ENCODE results near the gene TBX5.

Gene TBX5

GRCh38 chr12:114404926-114405518 lies 922 bp downstream of the TBX5 start:
- DNase-seq, result no peak

DNA sequence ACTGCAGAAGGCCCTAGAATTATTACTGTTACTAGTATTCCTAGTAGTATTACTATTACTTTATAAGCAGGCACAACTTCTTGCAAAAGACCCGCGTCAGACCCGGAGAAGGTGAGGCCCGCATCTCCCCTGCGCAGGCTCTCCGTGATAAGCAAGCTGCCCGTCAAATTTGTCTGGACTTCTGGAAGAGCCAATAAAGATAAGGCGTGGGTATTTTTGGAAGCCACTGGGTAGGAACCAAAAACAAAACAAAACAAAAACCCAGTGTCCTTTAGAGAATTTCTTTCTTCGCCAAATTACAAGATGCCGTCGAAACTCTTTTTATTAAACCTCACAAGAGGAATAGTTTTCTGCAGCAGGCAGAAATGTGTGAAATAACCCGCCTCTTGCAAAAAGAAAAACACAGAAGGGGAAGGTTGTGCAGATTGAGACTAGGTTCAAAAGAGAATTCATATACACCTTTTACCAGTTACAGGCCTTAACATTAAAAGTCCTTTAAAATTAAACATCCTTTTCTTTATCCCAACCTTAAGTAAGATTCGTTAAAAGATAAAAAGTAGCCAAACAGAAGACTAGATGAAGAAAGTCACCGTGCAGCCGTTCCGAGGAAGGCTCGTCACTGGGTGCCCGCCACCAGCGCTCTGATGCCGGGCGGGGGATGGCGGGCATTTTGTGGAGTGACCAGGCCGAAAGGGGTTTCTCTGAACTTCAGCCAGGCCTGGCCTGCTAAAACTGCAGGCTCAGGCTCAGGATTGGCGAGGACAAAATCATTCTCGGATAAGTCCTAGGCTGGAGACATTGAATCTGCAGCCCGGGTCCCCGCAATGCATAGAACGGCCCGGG lies 1.6 kb downstream of the TBX5 start:
- DNase-seq, result no peak

DNA sequence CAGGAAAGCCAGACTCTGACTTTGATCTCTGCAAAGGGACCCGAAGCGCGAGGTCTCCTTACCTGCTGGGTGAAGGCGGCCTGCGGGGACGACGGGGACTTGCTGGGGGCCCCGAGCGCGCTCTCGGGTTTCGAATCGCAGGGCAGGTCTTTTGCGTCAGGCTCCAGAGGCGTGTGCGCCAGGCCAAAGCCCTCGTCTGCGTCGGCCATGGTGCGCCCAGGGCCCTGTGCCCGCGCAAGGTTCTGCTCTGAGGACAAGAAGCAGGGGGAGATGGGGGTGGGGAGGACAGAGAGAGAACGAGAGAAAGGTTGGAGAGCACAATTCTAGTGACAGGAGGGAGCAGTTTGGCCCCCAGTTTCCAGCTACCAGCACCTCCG lies 2.3 kb downstream of the TBX5 start:
- no peak for DNase-seq

DNA sequence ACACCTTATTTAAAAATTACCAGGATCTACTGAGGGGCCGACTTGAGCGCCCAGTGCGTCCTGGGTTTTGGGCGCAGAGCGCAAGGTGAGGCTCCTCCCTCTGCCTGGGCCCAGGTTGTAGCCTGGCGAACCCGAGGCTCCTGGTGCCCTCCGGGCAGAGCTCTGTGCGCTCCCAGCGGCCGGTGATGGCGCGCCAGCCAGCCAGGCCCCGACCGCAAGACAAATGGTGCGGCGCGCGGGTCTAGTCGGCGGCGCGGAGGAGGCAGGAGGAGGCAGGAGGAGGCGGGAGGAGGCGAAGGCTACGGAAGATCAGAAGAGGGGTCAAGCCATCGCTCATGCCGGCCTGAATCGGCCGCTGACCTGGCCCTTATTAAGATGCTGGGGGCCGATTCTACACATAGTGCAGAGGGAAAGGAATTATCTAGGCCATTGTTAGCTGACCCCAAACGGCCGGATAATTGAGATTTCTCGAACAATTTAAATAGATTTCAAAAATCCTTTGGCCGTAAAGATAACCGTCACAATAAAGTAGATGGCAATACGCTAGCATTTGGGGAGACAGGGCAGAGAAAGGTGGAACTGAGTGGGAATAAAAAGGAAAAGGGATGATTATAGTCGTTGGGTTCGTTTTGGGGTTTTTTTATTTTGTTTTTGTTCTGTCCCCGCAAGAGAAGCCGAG lies 2.8 kb downstream of the TBX5 start:
- DNase-seq, result no peak

GRCh38 chr12:114402084-114402717 lies 3.7 kb downstream of the TBX5 start:
- no peak for DNase-seq

DNA sequence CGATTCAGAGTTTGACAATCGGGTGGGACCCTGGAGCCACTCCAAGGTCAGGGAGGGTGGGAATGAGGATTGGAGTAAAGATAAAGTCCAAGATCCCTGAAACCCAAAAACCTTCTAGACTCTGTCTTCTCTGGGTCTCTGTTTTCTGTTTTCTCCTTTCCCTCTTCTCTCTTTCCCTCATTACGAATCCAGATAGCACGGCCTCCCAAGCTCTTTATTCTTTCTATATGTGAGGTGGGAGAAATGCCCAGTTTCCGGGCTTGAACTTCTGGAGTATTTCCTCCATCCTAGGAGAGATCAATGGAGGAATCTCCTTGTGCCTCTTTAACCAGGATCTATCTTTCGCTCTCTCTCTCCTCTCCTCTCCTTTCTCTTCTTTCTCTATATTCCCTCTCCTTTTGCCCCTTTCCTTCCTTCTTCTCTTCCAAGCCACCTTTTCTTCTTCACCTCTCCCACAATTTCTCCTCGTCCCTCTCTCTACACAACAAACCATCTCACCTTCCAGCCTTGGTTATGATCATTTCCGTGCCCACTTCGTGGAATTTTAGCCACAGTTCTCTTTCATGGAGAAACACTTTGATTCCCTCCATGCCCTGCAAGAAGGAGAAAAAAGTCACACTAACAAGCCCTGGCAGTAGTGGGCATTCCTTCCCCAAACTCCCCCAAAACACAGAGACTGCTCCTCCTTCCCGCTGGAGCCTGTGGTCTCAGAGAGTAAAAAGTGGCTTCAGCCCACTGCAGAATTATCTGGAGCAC lies 4.4 kb downstream of the TBX5 start:
- DNase-seq, result no peak

DNA sequence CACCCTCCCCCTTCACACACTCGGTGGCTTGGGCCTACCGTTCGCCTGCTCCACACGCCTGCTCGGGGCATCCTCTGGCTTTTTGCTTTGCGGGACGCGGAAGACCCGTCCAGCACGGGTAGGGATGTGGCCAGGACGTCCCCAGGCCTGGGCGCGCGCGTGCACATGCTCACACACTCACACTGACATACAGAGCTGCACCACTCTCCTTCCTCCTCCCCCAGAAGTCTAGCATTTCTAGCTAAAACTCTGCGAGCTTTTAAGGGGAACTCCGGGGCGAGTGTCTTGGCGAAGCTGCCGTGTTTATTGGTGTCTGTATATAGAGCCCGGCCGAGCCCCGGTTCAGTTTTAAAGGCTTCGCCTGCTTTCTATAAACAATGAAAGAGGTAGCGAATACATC lies 5.0 kb downstream of the TBX5 start:
- DNase-seq, result no peak

- DNase-seq, result no peak
These were observed 5.6 kb downstream of the TBX5 start for GRCh38 chr12:114400361-114400811.

DNA sequence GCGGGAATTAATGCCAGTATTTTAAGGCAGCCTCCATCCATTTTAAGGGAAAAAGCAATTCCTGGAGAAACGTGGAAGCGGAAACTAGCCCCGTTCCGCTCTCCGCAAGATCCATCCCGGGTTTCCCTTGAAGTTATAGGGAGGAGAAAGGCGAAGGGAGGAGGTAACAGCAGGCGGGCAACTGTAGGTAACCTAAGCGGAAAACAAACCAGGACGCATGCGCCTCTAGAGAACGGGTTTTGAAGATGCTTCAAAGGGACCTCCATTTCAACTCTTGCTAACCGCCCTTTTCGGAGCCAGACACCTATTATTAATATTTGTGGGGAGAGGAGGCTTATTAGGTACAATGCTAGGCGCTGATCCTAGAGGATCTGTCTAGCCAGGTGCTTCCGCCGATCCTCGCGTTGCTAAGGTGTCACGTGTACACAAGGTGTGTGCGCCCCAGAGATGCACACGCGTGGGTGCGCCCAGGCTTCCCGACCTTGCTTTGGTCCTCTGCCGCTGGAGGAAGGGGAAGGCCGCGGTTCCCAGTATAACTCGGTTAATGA lies 6.2 kb downstream of the TBX5 start:
- no peak for DNase-seq

GRCh38 chr12:114397978-114398881 lies 7.7 kb downstream of the TBX5 start:
- DNase-seq, result no peak

- no peak for DNase-seq
These were observed 8.8 kb downstream of the TBX5 start for GRCh38 chr12:114396869-114397719.

DNA sequence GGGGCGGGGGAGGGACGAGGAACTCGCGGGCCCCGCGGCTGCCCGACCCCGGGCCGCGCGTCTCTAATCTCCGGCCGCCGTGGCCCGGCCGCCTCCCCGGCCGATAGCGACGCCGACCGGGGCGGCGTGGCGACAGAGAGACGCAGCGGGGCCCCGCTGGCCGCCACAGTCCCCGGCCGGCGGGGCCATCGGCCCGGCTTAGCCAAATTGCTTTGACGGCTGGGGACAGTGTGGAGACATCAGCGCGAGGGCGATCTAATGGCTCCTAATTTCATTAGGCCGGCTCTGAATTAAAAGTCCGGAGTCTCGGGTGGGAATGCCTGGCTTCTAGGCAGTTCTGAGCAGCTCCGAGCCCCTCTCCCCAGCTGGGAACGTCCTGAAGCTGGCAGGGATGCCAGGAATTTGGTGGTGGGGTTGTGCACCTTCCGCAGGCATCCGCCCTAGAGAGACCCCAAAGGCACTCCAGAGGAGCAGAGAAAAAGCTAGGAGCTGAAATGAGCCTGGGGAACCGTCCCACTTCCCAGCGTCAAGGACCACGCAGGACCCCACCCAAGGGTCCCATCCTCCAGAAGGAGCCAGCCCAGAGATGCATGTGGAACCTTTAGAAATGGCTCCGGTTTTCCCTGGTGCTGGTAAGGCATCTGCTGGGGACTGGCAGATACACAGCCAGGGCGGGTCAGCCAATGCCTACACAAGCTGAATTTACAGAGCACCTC lies 9.6 kb downstream of the TBX5 start:
- no peak for DNase-seq

DNA sequence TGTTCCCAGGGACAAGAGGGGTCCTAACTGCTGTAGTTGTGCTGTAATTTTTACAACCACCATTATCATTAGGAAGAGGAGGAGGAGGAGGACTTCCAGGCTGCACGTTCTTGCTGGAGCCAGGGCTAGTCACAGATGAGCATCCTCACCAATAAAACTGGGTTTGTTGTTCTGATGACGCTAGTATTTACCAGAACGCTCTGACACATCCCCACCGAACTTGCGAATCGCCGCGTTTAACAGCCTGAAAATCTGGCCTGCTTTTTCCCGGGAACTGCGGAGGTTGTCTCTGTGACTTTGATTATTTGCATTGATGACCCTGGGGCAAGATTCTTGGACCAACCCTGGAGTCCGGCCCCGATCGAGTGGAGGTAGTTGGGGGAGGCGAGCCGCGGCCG lies 10.2 kb downstream of the TBX5 start:
- DNase-seq, result no peak

DNA sequence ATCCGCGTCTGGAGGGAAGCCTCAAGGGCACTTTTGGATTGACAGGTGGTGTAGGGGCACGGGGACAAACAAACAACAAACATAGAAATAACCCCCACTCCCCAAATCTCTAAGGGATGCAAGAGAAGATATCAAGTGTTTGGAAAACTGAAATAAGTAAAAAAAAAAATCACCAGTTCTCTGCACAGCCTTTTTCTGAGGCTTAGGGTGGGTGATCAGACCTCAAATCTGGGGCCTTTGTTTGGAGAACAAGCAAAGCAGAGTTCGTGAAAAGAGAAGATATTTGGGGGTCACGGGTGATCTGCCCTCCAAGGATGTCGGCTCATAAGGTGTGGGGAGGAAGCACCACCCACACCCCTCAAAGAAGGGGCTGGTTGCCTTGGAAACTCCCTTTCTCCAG lies 10.7 kb downstream of the TBX5 start:
- DNase-seq, result no peak

DNA sequence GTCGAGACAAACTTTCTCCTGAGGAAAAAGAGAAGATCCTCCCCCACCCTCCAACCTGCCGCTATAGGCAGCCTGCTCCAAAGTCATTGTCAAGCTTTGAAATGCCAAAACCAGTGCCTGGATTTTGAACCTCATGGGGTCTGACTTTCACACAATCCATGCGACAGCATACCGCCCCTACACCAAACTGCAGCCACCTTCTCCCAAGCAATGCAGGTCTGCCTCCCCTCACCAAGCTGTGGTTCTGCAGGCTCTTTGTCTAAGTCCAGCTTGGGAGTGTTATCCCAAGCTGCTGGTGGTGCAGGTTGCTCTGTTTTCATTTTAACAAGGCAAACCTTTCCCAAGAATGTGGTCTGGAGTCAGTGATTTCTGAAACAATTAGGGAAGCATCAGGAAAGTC lies 12.4 kb downstream of the TBX5 start:
- no peak for DNase-seq

DNA sequence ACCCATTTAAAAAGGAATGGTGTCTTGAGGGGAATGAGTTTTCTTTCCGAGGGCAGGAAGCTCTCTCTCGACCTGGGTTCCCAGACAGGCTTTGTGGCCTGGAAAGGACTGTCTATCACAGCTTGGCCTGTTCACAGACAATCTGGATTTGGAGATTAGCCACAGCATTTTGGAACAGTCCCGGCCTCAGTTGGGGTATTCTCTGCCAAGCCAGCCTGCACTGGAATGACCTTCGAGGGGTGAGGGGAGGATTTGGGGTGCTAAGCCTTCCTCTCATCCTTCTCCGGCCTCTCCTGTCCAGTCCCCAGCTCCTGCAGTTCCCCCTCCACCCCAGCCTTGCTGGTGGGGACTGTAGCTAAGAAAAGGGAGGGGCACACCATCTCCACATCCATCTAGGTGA lies 13.0 kb downstream of the TBX5 start:
- DNase-seq, result no peak

DNA sequence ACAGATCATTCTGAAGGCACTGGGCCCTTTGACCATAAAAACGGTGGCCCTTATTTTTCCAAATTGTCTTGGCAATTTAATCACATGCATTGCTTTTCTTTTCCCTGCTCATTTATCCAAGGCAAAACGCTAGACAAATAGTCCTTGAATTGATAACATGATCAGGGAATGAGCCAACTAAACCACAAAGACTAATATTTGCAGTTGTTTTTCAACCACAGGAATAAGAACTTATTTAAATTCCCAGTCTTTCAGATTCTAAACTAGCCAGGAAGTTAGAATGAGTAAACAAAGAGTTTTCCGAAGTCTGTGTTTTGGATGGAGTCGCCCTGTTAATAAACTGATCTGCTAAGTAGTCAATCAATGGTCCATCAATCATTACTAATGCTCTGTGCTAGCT lies 14.9 kb downstream of the TBX5 start:
- DNase-seq, result no peak

- no peak for DNase-seq
These were observed 21.2 kb downstream of the TBX5 start for GRCh38 chr12:114384739-114385138.

DNA sequence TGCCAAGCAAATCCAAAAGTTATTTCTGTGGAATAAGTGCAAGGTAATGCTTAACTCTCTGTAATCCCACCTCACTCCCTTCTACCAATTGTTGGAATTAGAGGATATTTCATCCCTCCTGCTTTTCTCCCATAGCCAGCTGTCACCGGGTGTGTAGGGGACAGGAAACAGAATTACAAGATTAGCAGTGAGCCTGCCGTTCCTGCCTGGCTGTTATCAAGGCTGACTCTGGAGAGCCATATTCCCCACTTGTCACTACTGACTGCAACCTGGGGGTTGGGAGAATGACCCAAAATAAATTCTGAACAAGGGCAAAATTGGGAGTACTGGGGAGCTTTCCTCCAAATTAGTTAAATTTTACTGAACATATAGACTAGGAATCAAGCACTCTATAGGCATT lies 24.8 kb downstream of the TBX5 start:
- no peak for DNase-seq

DNA sequence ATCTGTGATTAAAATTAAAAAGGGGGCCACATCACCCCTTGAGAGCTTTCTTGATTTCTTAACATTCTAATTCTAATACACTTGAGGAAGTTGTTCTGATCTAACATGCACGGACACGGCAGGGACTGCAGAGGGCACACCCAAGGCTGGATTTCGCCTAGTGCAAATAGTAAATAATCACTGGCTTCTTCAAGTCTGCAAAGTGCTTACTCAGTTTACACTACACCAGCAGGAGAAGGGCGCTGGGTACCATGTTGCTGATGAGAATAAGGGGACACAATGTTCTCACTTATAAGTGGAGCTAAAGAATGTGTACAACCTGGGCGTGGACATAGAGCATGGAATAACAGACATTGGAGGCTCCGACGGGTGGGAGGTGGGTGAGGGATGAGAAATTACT lies 34.2 kb downstream of the TBX5 start:
- no peak for DNase-seq
